Activated CD8-positive, alpha-beta T cell treated with anti-CD3 and anti-CD28 coated beads, Interleukin-2, amount 10 ng/mL, durations not matched to agents 7 days and 5 days (primary cell): ENCODE results near the gene CNKSR2. TPM values are rescaled to one million over a fixed set of nuclear protein-coding genes. Genes with fewer than 3 reads are reported as not detected.

ENCODE experiments used
- ATAC-seq: fragments of 150-1000 bp; cut with Tn5 transposase; one replicate; pipeline ENCODE4 v1.10.0; 2021; ENCODE audit warnings: moderate library complexity
- CTCF ChIA-PET: fragments of 350-600 bp; sonication (Branson Sonifier 250); formaldehyde crosslinking; loops from one replicate; lab custom pipeline; 2021; ENCODE audit warnings: antibody characterized with exemption; lab: Charles Lee
- POLR2A ChIA-PET: fragments of 350-600 bp; sonication (Branson Sonifier 250); formaldehyde crosslinking; loops from one replicate; lab custom pipeline; 2021; ENCODE audit warnings: antibody characterized with exemption; lab: Charles Lee
- DNase-seq: peaks from one replicate; pipeline ENCODE4 v3.0.0-alpha.2; 2020
- H3K27ac Mint-ChIP-seq: one replicate; pipeline ENCODE4 v1.8.0; 2021; ENCODE audit warnings: mild to moderate bottlenecking, mixed read lengths
- H3K27me3 Mint-ChIP-seq: one replicate; pipeline ENCODE4 v1.8.0; 2021; ENCODE audit warnings: low read depth, mixed read lengths
- H3K36me3 Mint-ChIP-seq: one replicate; pipeline ENCODE4 v1.8.0; 2021; ENCODE audit warnings: low read depth, mixed read lengths
- H3K4me1 Mint-ChIP-seq: one replicate; pipeline ENCODE4 v1.8.0; 2021; ENCODE audit warnings: low read depth, mixed read lengths
- H3K4me3 Mint-ChIP-seq: one replicate; pipeline ENCODE4 v1.8.0; 2021; ENCODE audit warnings: mild to moderate bottlenecking, mixed read lengths
- H3K9me3 Mint-ChIP-seq: one replicate; pipeline ENCODE4 v1.8.0; 2022; ENCODE audit warnings: mixed read lengths; ENCODE audit not compliant: insufficient read depth
- total RNA-seq, 2 experiments: library from RNA; stranded (reverse); gene quantifications; one replicate each; pipeline ENCODE4 v1.2.3, GENCODE V29; 2021

CNKSR2 gene
- total RNA-seq = 10 to 100 TPM; 11.0 to 11.1 TPM

GRCh38 chrX:21374163-21374993 lies at the start of gene CNKSR2:
CNKSR2 (plus strand) TSS chrX:21374418; CDS start chrX:21374898, 480 bp downstream.
- ATAC-seq (peak; percentile 78), DNase-seq (peak; percentile 74)
- Mint-ChIP-seq H3K27ac (peak within 1 kb of the TSS; percentile 85), H3K36me3 (no peaks in the 10 kb centered on the region), H3K9me3 (no peaks in the 10 kb centered on the region), H3K27me3 (no peaks in the 10 kb centered on the region), H3K4me3 (peak within 1 kb of the TSS; percentile 85), H3K4me1 (peaks cover 27% of the 10 kb centered on the region)
- CTCF ChIA-PET = interaction anchor here (1.3 kb wide), 1 partner anchor 106 kb away, joined by 3 read pairs; no protein-coding TSS in a partner anchor
- POLR2A ChIA-PET = interaction anchor here (0.6 to 1.4 kb wide), 8 partner anchors 10 to 1162 kb away, joined by 3 to 5 read pairs (median 3); partner anchors contain the start of gene MBTPS2

GRCh38 chrX:21354725-21355124 lies 19.5 kb upstream of the CNKSR2 start:
- CTCF ChIA-PET = interaction anchor here (0.7 kb wide), 1 partner anchor 125 kb away, joined by 3 read pairs; no protein-coding TSS in a partner anchor
- H3K4me1 Mint-ChIP-seq = no peaks in the 10 kb centered on the region
- no peak for DNase-seq
- no peaks in the 10 kb centered on the region for H3K27me3 Mint-ChIP-seq
- H3K4me3 Mint-ChIP-seq = no peak overlapping the region
- no peak overlapping the region for H3K27ac Mint-ChIP-seq
- peaks cover 7% of the 10 kb centered on the region for H3K9me3 Mint-ChIP-seq
- H3K36me3 Mint-ChIP-seq = peaks cover 2% of the 10 kb centered on the region
- POLR2A ChIA-PET = no interaction called here
- ATAC-seq = no peak

- DNase-seq (no peak), ATAC-seq (no peak)
- CTCF ChIA-PET = no interaction called here
- Mint-ChIP-seq H3K27me3 (no peaks in the 10 kb centered on the region), H3K9me3 (peaks cover 7% of the 10 kb centered on the region), H3K4me1 (no peaks in the 10 kb centered on the region), H3K36me3 (peaks cover 2% of the 10 kb centered on the region), H3K4me3 (no peak overlapping the region), H3K27ac (no peak overlapping the region)
- POLR2A ChIA-PET = no interaction called here
Measured at GRCh38 chrX:21355831-21356230, 18.4 kb upstream of the CNKSR2 start.

GRCh38 chrX:21369613-21370012 lies 4.6 kb upstream of the CNKSR2 start:
- POLR2A ChIA-PET = no interaction called here
- Mint-ChIP-seq H3K4me3 (no peak overlapping the region), H3K27me3 (no peaks in the 10 kb centered on the region), H3K27ac (no peak overlapping the region), H3K9me3 (no peaks in the 10 kb centered on the region), H3K4me1 (peaks cover 5% of the 10 kb centered on the region), H3K36me3 (no peaks in the 10 kb centered on the region)
- ATAC-seq = no peak
- DNase-seq = no peak
- CTCF ChIA-PET = interaction anchor here (1.0 to 1.3 kb wide), 2 partner anchors 8 to 110 kb away, joined by 3 to 4 read pairs; no protein-coding TSS in a partner anchor

- POLR2A ChIA-PET = no interaction called here
- ATAC-seq (no peak), DNase-seq (no peak)
- Mint-ChIP-seq H3K27me3 (no peaks in the 10 kb centered on the region), H3K27ac (no peak overlapping the region), H3K4me1 (peaks cover 20% of the 10 kb centered on the region), H3K36me3 (no peaks in the 10 kb centered on the region), H3K4me3 (peak overlapping the region; percentile 74), H3K9me3 (no peaks in the 10 kb centered on the region)
- CTCF ChIA-PET = no interaction called here
Measured at GRCh38 chrX:21373001-21373400, 1.2 kb upstream of the CNKSR2 start.

GRCh38 chrX:21373637-21374162 lies 518 bp upstream of the CNKSR2 start:
- no peaks in the 10 kb centered on the region for H3K9me3 Mint-ChIP-seq
- H3K27ac Mint-ChIP-seq = peak overlapping the region; percentile 77
- peak overlapping the region; percentile 74 for H3K4me3 Mint-ChIP-seq
- DNase-seq (peak; percentile 34), ATAC-seq (peak; percentile 42)
- ChIA-PET POLR2A (interaction anchor here (0.6 to 1.4 kb wide), 4 partner anchors 65 to 1162 kb away, joined by 3 to 5 read pairs (median 4); partner anchors contain the start of gene MBTPS2), CTCF (no interaction called here)
- H3K4me1 Mint-ChIP-seq = peaks cover 22% of the 10 kb centered on the region
- H3K36me3 Mint-ChIP-seq = no peaks in the 10 kb centered on the region
- H3K27me3 Mint-ChIP-seq = no peaks in the 10 kb centered on the region

GRCh38 chrX:21374994-21375707 lies 933 bp downstream of the CNKSR2 start:
- peak overlapping the region; percentile 85 for H3K27ac Mint-ChIP-seq
- H3K4me3 Mint-ChIP-seq = peak overlapping the region; percentile 85
- ATAC-seq (peak; percentile 33), DNase-seq (peak; percentile 22)
- H3K9me3 Mint-ChIP-seq = no peaks in the 10 kb centered on the region
- no peaks in the 10 kb centered on the region for H3K36me3 Mint-ChIP-seq
- POLR2A ChIA-PET = interaction anchor here (0.7 to 1.4 kb wide), 5 partner anchors 10 to 464 kb away, joined by 3 to 5 read pairs (median 3); partner anchors contain the start of gene MBTPS2
- H3K27me3 Mint-ChIP-seq = no peaks in the 10 kb centered on the region
- CTCF ChIA-PET = interaction anchor here (1.3 kb wide), 1 partner anchor 105 kb away, joined by 3 read pairs; no protein-coding TSS in a partner anchor
- H3K4me1 Mint-ChIP-seq = peaks cover 27% of the 10 kb centered on the region

GRCh38 chrX:21375708-21376009 lies 1.4 kb downstream of the CNKSR2 start:
- H3K27me3 Mint-ChIP-seq = no peaks in the 10 kb centered on the region
- H3K27ac Mint-ChIP-seq = no peak overlapping the region
- ChIA-PET POLR2A (interaction anchor here (0.9 kb wide), 1 partner anchor 9 kb away, joined by 3 read pairs; no protein-coding TSS in a partner anchor), CTCF (no interaction called here)
- no peaks in the 10 kb centered on the region for H3K9me3 Mint-ChIP-seq
- no peaks in the 10 kb centered on the region for H3K36me3 Mint-ChIP-seq
- peak overlapping the region; percentile 85 for H3K4me3 Mint-ChIP-seq
- peaks cover 27% of the 10 kb centered on the region for H3K4me1 Mint-ChIP-seq
- ATAC-seq (no peak), DNase-seq (peak; percentile 19)

- POLR2A ChIA-PET = no interaction called here
- no peaks in the 10 kb centered on the region for H3K9me3 Mint-ChIP-seq
Measured at GRCh38 chrX:21376636-21377035, 2.4 kb downstream of the CNKSR2 start.

GRCh38 chrX:21379991-21380390 lies 5.8 kb downstream of the CNKSR2 start:
- H3K27me3 Mint-ChIP-seq = no peaks in the 10 kb centered on the region
- ChIA-PET CTCF (no interaction called here), POLR2A (no interaction called here)
- no peak for DNase-seq
- peaks cover 22% of the 10 kb centered on the region for H3K4me1 Mint-ChIP-seq
- ATAC-seq = no peak
- H3K4me3 Mint-ChIP-seq = no peak overlapping the region
- no peaks in the 10 kb centered on the region for H3K36me3 Mint-ChIP-seq
- H3K9me3 Mint-ChIP-seq = no peaks in the 10 kb centered on the region
- no peak overlapping the region for H3K27ac Mint-ChIP-seq

More at GRCh38 chrX:21376636-21377035, 2.4 kb downstream of the CNKSR2 start:
- no peak for ATAC-seq
- CTCF ChIA-PET = no interaction called here
- H3K36me3 Mint-ChIP-seq = no peaks in the 10 kb centered on the region
- H3K27me3 Mint-ChIP-seq = no peaks in the 10 kb centered on the region
- no peak overlapping the region for H3K27ac Mint-ChIP-seq
- peaks cover 27% of the 10 kb centered on the region for H3K4me1 Mint-ChIP-seq
- no peak for DNase-seq
- peak overlapping the region; percentile 85 for H3K4me3 Mint-ChIP-seq

- Mint-ChIP-seq H3K27me3 (no peaks in the 10 kb centered on the region), H3K9me3 (no peaks in the 10 kb centered on the region), H3K4me1 (peaks cover 8% of the 10 kb centered on the region), H3K27ac (no peak overlapping the region), H3K36me3 (no peaks in the 10 kb centered on the region), H3K4me3 (no peak overlapping the region)
- ATAC-seq = no peak
- no peak for DNase-seq
- ChIA-PET CTCF (no interaction called here), POLR2A (interaction anchor here (0.7 kb wide), 1 partner anchor 274 kb away, joined by 3 read pairs; no protein-coding TSS in a partner anchor)
Measured at GRCh38 chrX:21382715-21383114, 8.5 kb downstream of the CNKSR2 start.
